ENCODE data around the gene MMP24. TPM values are rescaled to one million over a fixed set of nuclear protein-coding genes. Genes with fewer than 3 reads are reported as not detected.

The MMP24 gene
- total and polyA plus RNA-seq, 2 of the 13 experiments (the other 11 are each of a cell fraction or from before 2014, with no cell fraction given) = 0.29 to 0.35 TPM

- no peak for TF ChIP-seq ZNF773 (CRISPR knock-in tag; IDR thresholded peaks at IDR 0.05; ENCODE audit: borderline replicate concordance)
- TF ChIP-seq XRCC5 (optimal IDR thresholded peaks at IDR 0.05; ENCODE audit: low read length) = peak; percentile 50
- TF ChIP-seq REL (CRISPR knock-in tag; conservative IDR thresholded peaks at IDR 0.05) = no peak
- TF ChIP-seq LCORL (IDR thresholded peaks at IDR 0.05) = no peak
- TF ChIP-seq LCORL (CRISPR knock-in tag; IDR thresholded peaks at IDR 0.05) = peak; percentile 77; the same call in 1 of the 2 replicates
- no peak for TF ChIP-seq ZZZ3 (CRISPR knock-in tag; IDR thresholded peaks at IDR 0.05; ENCODE audit: borderline replicate concordance)
- TF ChIP-seq ZSCAN29 (CRISPR knock-in tag; conservative IDR thresholded peaks at IDR 0.05) = no peak; the same call in 1 of the 2 replicates
- no peak for TF ChIP-seq KDM6A (CRISPR knock-in tag; IDR thresholded peaks at IDR 0.05; ENCODE audit: low read depth)
- TF ChIP-seq ZNF280D (CRISPR knock-in tag; IDR thresholded peaks at IDR 0.05) = no peak; the same call in 1 of the 2 replicates
- peak; percentile 83 for TF ChIP-seq ZNF772 (CRISPR knock-in tag; IDR thresholded peaks at IDR 0.05)
- no peak; the same call in 1 of the 2 replicates for TF ChIP-seq FOXO1 (CRISPR knock-in tag; IDR thresholded peaks at IDR 0.05)
- TF ChIP-seq ZNF784 (CRISPR knock-in tag; IDR thresholded peaks at IDR 0.05; ENCODE audit: borderline replicate concordance) = no peak; the same call in 1 of the 2 replicates
- no peak for TF ChIP-seq ZNF12 (CRISPR knock-in tag; IDR thresholded peaks at IDR 0.05)
- TF ChIP-seq IRF2 (CRISPR knock-in tag; IDR thresholded peaks at IDR 0.05) = 0 out of 2 replicates have a peak, but pooled peaks have one; percentile 20
- no peak for TF ChIP-seq GRHL1 (CRISPR knock-in tag; conservative IDR thresholded peaks at IDR 0.05)
- peak; percentile 17; the same call in 1 of the 2 replicates for TF ChIP-seq CHD2 (IDR thresholded peaks at IDR 0.05; ENCODE audit: low read depth, low read length)
- TF ChIP-seq STAG1 (CRISPR knock-in tag; IDR thresholded peaks at IDR 0.05) = no peak; the same call in 1 of the 2 replicates
- no peak; the same call in 1 of the 2 replicates for TF ChIP-seq ZNF691 (CRISPR knock-in tag; IDR thresholded peaks at IDR 0.05; ENCODE audit: borderline replicate concordance, low read depth)
- no peak for TF ChIP-seq TEAD2 (CRISPR knock-in tag; IDR thresholded peaks at IDR 0.05)
- peak; percentile 20; the same call in 1 of the 2 replicates for TF ChIP-seq ZNF143 (CRISPR knock-in tag; IDR thresholded peaks at IDR 0.05)
- TF ChIP-seq KDM2A (CRISPR knock-in tag; IDR thresholded peaks at IDR 0.05; ENCODE audit: borderline replicate concordance, low read depth) = peak; percentile 83
- TF ChIP-seq NR1H2 (CRISPR knock-in tag; IDR thresholded peaks at IDR 0.05; ENCODE audit: borderline replicate concordance, low read depth) = no peak
- TF ChIP-seq SRF (IDR thresholded peaks at IDR 0.05; ENCODE audit: low read depth, low read length) = peak; percentile 24; the same call in 1 of the 2 replicates
- TF ChIP-seq MXI1 (IDR thresholded peaks at IDR 0.05; ENCODE audit: borderline replicate concordance, low read depth, low read length) = peak; percentile 43; the same call in 1 of the 3 replicates
Observed at GRCh38 chr20:35286077-35286898, 59.8 kb downstream of the MMP24 start (continued).

Data from HepG2 (cell line).